HG03460 (cell line): ENCODE measurements around the gene BCHE.

Source experiments
- ATAC-seq: cut with Tn5 transposase; IDR thresholded peaks from one replicate; pipeline ENCODE4 v1.9.1; 2021; ENCODE audit not compliant: unreplicated experiment

Gene BCHE

DNA sequence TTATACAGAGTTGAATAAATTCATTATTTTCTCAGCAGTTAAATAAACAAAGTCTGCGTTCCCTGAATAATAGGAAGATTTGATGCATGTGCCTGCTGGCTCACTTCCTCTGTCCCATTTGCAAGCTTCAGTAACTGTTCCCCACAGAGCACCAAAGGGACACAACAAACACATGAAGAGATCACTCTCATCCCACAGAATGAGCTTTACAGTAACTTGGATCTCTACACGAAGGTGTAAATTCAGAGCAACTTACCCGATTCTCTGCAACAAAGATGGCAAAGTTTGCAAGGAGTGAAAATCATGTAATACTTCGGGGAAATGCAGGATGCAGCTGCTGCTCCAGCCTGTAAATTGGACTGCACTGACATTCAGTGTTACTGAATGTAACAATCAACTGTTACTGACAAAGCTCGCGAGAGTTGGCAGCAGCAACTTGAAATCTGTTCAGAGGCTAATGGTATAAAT, at the start of gene BCHE:
BCHE (minus strand) TSS at position 366 of the 468 bp plus-strand sequence. CDS start 6,390 bp downstream, outside the sequence.
- no peak for ATAC-seq

DNA sequence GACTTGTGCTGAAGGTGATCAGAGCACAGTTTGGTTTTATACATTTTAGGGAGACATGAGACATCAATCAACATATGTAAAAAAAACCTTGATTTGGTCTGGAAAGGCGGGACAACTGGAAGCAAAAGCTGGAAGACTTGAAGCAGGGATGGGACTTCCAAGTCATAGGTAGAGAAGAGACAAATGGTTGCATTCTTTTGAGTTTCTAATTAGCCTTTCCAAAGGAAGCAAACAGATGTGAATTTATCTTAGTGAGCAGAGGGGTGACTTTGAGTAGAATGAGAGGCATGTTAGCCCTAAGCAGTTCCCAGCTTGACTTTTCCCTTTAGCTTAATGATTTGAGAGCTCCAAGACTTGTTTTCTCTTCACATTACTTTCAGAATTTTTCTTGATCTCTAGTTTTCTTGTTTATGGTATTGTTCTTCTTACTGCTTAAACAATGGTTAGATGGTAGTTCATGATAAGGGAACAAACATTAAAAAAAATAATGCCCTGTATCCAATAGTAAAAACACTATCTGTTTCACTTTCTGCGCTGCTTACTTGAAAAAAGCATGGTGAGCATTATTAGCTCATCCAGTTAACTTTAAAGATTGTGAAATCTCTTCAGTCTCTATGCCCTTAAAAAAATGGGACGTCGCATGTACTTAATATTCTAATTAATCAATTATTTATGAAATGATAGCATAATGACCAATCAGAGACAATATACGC, 48.5 kb upstream of the BCHE start:
- ATAC-seq = no peak

DNA sequence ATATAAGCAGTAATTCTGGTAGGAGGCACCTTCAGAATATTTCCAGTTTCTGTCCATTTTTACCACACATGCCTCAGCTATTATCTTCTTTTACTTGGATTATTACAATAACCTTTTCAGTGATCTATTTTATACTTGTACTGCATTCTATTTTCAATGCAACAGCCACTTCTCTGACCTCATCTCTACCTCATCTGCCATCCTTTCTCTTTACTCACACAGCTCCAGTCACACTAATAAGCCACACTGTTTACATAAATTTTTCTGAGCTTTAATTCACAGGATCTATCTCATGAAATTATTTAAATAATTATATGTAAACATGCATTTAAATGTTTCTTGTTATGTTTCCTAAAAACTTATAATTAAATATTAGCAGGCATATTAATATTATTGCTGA, 47.3 kb upstream of the BCHE start:
- ATAC-seq = no peak

DNA sequence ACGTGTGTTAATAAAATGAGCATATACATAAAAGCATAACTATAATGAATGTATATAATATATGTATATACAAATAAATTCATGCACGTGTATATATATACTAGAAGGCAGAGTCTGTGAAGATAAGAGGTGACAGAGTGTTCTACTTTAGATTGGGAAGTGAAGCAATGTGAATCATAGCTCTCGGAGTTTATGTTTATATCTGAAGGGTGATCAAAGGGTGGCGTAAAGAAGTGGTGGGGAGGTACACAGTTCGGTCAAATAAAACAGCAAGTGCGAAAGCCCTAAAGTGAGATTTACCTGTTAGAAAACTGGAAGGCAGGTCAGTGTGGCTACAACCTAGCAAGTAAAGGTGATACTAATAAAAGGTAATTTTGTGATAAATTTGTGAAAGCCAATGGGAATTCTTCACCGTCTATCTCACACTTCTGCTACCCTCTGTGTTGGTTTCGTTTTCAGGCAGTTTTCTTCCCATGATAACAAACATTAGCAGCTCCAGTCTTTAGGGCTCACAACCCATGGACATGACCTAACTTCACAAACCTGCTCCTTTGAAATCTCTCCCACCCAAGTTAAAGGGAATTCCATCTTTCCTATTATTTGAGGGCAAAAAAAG, 46.7 kb upstream of the BCHE start:
- no peak for ATAC-seq

DNA sequence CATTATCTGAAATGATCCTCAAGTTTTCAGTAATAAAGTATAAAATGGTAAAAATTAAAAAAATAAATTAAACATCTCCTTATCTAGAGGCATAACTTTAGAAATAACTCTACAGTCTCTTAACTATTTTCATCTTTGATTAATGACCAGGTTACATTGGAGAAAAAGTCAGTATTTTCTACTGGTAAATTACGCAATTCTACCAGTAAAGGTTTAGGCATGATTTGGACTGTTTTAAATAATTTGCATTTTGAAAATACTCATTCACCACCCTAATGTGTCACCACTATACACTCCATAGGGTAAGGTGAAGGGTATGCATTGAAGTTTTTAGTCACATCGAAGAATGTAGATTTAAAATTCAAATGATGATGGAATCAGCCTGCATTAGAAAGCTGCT, 45.9 kb upstream of the BCHE start:
- no peak for ATAC-seq

DNA sequence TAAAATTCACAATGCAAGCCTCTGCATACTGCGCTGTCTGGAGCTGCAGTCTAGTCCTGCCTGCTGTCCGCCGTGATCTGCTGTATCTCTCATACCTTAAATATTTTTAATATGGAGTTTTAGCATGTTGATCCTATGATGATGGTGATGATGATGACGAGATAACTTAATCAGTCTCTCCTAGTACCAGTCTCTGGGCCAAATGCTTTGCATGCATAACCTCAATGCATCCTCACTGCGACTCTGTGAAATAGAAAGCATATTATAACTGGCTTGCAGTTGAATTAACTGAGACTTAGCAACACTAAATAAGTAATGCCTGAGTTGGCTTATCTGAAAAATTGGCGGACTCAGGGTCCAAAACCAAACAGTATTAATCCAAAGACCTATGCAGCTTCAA, 38.4 kb upstream of the BCHE start:
- ATAC-seq = no peak

DNA sequence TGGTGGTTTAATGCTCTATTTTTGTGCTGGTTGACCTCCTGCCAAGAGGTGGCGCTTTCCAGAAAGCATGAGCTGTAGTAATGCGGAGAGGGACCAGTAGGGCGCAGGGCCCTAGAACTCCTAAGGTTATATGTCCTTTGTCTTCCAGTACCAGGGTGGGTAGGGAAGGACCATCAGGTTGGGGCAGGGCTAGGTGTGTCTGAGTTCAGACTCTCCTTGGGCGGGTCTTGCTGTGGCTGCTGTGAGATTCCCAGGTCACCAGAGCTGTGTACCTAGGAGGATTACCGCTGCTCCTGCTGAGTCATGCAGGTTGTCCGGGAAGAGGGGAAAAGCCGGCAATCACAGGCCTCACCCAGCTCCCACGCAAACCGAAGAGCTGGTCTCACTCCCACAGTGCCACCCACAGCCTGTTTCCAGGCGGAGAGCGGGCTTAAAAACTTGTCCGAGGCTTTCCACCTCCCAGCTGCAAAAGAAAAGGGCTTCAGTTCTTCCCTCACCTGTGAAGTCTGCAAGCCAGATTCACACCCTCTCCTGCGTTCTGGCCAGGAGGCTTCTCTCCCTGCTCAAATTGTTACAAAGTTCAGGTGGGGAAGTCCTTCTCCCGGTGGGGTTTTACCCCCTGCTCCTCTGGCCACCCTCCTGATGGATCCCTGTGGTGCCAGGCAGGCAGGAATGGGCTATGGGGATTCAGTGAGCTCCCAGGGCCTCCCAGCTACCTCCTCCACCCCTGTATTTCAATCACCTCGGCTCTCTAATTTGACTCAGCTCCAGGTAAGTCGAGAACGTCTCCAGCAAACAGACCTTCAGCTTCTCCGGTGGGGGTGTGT, 37.7 kb upstream of the BCHE start:
- ATAC-seq = no peak

DNA sequence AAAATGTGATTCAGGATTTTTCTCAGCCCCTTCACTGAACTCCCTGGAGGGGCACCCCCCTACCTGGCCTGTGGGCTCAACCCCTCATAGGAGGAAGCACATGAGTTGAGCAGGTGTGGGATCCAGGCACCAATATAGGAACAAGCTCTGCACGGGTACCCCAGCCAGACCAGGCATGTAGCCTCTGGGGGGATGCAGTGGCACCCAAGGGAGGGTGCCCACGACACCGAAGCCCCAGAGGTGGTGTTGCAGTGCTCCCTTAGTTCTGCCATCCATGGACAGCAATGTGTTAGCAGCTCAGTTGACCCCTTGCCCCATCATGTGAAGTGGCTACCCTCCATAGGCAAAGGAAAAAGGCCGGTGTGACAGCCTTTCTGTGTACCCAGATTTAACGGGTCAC, 30.9 kb upstream of the BCHE start:
- ATAC-seq = no peak

DNA sequence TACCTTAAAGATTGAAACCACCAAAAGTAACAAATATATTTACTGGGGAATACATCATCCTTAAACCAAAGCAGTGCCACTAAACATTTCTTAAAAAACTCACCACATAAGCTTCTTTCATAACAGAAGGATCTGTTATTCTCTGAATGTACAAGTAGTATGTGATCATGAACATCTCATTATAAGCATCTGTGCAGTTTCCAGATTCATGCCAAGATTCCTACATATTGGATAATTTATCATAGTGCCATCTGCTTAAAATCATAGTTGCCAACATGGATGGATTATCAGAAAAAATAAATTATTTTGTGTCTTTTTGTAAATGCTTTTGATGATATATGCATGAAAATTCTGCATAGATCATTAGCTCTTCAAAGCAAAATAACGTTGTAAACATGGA, 21.8 kb upstream of the BCHE start:
- ATAC-seq = no peak

DNA sequence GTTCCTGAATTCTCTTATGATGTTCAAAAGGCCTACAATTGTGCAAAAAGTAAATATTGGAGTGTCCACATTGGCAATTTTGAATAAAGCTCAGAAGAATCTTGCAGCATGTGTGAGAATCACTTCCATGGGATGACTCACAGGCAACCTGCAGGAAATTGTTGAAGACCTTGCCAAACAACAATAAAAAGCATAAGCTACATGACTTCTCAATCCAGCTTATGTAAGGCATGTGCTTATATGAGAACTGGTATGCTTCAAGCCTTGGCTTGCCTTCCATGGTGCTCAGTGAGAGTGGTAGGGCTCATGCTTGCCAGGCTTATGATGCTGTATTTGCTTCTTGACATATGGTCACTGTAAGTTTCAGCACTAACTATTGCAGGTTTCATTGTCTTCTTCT, 18.4 kb upstream of the BCHE start:
- no peak for ATAC-seq

DNA sequence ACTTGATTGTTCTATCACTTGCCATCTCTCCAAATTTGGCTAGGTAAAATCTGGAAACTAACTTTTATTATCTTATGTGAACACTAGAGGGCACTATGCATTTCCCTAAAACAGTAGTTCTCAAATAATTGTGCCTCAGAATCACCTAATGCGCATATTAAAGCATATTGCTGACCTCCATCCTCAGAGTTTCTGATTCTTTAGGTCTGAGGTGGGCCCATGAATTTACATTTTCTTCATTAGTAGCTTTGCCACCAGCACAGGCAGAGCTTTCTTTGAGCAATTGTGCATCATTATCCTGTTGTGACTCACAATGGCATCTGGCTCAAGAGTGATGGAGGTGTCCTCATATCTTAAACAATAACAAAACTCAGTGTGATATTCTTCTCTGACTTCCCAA, 17.5 kb upstream of the BCHE start:
- no peak for ATAC-seq

DNA sequence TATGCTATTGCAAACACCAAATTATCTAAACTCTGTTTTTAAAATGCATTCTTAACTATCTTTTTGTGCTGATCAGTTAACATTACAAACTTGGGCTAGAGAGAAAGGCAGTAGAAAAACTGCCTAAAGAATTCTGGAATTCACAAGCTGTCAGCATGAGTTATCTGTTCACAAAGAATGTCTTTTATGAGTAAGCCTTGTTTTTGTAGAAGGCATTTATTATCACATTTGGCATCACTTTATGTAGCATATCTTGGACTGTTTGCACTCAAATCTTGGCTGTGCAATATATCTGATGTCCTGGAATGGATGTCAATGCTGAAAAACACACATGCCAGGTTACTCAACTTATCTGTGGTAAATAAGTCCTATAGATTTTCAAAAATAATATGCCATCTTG, 15.5 kb upstream of the BCHE start:
- ATAC-seq = no peak

DNA sequence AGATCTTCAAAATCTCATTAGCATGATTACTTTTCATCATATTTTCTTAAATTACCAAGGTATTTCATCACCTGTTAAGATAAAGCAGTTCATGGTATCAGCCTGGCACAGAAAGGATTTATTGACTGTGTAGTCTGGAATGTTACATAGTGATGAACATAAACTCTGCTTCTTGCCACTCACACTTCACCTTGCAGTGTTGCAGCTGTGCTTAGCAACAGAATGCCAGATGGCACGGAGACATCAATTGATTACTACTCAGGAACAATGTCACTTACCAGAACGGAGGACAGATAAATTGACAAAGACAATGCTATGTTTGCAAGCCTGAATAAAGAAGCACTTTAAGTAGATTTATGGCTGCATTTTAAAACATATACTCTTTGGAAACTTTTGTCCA, 15.0 kb upstream of the BCHE start:
- ATAC-seq = no peak

DNA sequence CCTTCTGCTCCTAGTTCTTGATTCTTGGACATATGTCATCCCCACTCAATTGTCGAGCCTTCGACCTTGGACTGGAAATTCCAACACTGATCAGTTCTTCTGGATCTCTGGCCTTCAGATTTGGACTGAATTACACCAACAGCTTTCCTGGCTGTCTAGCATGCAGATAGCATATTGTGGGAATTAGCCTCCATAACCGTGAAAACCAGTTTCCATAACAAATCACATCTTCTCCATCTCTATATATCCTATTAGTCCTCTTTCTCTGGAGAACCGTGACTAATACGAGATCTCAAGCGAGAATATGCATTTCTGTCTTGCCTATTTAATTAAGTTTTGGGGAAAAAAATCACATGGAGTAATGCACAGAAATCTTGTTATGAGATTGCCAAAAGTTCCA, 8.8 kb upstream of the BCHE start:
- no peak for ATAC-seq

DNA sequence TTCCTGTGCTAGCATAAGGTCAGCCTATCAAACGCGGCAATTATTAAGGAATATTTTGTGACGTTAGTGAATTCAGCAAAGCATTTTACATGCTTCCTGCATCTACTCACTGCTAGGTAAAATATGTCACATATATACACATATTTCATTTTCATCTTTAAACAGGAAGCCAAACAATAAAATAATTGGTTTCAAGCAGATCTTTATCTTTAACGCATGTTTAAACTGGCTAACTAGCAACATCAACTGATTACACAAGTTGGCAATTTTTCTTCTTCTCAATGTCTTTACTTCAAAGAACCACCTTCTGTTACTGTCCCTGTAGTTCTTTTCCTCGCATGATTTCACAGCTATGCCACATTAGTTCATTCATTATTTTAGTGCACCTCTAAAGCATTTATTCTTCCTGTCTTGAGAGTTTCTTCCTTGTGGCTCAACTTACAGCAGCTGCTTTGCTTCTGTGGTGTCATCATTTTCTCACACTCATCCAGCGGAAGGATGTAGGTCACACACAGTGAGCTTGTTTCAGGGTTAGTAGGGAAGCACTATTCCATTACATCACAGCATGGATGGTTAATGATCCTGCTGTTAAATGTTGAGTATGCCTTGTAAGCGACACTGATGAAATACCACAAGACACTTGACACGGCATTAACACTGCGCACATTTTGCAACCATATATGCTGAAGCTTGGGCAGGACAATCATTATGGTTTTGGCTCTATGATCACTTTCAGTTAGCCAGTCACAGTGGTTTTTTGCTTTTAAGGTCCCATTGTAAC, 2.3 kb upstream of the BCHE start:
- ATAC-seq = no peak

DNA sequence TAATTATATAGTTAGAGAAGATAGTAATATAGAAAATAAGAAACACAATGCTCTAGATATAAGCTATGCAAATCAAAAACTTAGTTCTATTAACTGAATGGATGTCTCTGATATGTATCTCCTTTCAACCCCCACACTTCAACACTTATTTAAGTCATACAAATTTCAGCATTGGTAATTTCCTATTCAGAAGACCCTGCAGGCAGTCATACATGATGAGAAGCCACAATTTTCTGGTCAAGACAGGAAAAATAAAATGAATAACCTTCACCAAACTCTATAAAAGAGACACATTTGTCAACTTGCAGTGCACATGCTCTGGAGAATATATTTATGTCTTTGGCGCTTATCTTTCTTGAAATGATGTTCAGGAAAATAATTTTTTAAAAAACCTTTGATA, 578 bp upstream of the BCHE start:
- no peak for ATAC-seq

DNA sequence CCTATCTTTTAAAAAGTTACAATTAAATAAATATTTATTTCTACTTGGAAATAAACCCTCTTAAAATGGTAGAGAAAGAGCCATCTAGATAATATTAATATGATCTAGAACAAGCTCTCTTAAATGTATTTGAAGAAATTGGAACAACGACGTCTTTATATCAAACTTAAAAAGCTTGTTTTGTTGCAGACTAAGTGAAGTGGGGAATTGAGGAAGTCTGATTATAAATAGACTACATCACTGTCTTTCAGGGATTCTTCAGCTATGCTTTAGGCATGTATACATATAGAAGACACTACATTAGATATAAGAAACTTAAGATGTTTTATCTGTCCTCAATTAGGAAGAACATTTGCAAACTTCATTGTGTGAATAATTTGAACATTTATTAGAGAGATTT, 1.8 kb downstream of the BCHE start:
- no peak for ATAC-seq

DNA sequence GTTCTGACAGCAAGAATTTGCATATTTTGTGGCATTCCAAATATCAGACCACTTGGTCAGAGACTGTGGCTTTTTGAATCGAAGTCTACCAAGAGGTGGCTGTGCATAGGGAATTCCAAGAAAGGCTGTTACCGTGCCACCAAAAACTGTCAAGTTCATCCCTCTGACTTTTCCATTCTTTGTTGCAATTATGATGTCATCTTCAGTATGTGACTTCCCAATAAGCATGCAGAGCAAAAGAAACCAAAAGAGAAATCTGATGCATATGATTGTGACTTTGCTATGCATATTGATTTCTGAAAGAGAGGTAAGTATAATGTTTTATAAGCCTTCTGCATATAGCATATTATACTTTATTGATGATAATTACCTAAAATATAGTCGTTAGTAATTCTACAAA, 6.5 kb downstream of the BCHE start:
- ATAC-seq = no peak

DNA sequence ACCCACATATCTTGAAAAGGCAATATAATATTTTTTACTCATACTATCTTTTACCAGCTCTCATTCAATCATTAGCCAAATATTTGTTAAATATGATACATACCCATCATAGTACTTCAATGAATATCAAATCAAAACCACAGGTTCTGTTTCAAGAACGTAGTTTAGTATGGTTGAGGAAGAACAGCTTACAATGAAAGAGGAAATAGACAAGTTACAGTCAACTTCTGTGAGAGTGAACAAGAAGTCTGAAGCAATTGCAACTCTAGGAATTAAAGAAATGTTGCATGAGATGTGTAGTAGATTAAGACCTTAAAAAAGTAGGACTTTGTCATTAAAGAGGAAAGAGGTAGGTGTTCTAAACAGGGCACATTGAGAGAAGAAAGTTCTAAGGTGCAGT, 9.3 kb downstream of the BCHE start:
- no peak for ATAC-seq

DNA sequence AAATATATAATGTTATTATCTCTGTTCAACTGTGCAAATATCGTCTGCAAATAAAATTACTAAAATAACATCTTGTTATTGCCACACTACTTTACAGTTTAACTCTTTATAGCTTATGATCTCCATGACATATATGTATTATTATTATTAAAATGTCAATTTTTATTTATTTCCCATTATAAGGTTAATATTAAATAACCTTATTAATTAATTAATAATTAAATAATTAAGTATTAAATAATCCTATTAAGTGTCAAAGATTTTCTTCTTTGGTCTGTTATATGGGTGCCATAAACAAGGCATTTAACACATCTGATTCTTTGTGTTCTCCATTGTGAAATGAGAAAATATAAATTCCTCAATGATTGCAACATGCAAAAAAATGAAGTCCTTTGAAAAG, 10.0 kb downstream of the BCHE start:
- ATAC-seq = no peak

DNA sequence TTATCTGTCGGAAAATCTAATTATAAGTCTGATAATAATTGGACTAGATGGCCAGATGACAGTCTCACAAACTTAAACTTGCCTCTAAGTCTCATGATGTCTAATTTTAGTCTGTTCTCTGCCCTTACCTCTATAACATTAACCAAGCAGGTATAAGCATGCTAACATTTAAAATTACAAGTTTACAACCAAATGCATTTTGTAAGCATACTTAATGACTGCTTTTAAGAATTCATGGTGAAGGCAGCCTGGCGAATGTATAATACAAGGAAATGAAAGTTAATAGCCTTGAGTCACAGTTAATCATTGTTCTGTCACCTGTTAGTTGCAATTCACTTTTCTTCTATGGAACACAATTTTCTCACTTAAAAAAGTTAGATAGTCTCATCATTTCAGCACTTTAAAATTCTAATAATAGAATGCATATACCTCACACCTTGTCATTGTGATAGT, 16.5 kb downstream of the BCHE start:
- no peak for ATAC-seq
